Measurements from ENCODE around the gene NDFIP1.
"Not testable (repeated sequence)": the region's sequence is repeated elsewhere in the genome, so short reads cannot be mapped to it uniquely, and the experiment has no call there.

The NDFIP1 gene

GRCh38 chr5:142182840-142183239, 74.3 kb downstream of the NDFIP1 start:
- H2AFZ ChIP-seq = no peak overlapping the region
- H3K4me3 ChIP-seq (ENCODE audit: low read depth, low read length) = no peak overlapping the region
- no peaks in the 10 kb centered on the region for H3K4me1 ChIP-seq
- H3K9ac ChIP-seq = no peak overlapping the region
- H3K4me2 ChIP-seq (ENCODE audit: low read length) = no peak overlapping the region
- H3K27ac ChIP-seq = no peak overlapping the region
- H3K27me3 ChIP-seq (ENCODE audit: control insufficient read depth, insufficient read depth, low read length) = no peaks in the 10 kb centered on the region
- no peaks in the 10 kb centered on the region for H3K9me3 ChIP-seq (ENCODE audit: control insufficient read depth, low read length)
- no peaks in the 10 kb centered on the region for H3K79me2 ChIP-seq
- H3K36me3 ChIP-seq (ENCODE audit: control insufficient read depth, insufficient read depth, low read length) = no peaks in the 10 kb centered on the region
- no peak for TF ChIP-seq CTCF (IDR thresholded peaks at IDR 0.05)

GRCh38 chr5:142183561-142183960, 75.0 kb downstream of the NDFIP1 start:
- Histone ChIP-seq H3K4me1 (no peaks in the 10 kb centered on the region), H3K27ac (no peak overlapping the region), H3K79me2 (no peaks in the 10 kb centered on the region), H3K27me3 (ENCODE audit: control insufficient read depth, insufficient read depth, low read length) (no peaks in the 10 kb centered on the region), H3K4me2 (ENCODE audit: low read length) (no peak overlapping the region), H3K36me3 (ENCODE audit: control insufficient read depth, insufficient read depth, low read length) (no peaks in the 10 kb centered on the region), H2AFZ (no peak overlapping the region), H3K9me3 (ENCODE audit: control insufficient read depth, low read length) (no peaks in the 10 kb centered on the region), H3K4me3 (ENCODE audit: low read depth, low read length) (no peak overlapping the region), H3K9ac (no peak overlapping the region)
- TF ChIP-seq CTCF (IDR thresholded peaks at IDR 0.05) = no peak

GRCh38 chr5:142184988-142185387, 76.4 kb downstream of the NDFIP1 start:
- Histone ChIP-seq H3K79me2 (no peaks in the 10 kb centered on the region), H3K4me2 (ENCODE audit: low read length) (no peak overlapping the region), H3K36me3 (ENCODE audit: control insufficient read depth, insufficient read depth, low read length) (no peaks in the 10 kb centered on the region), H3K4me3 (ENCODE audit: low read depth, low read length) (no peak overlapping the region), H3K9ac (no peak overlapping the region), H2AFZ (peak overlapping the region; percentile 28), H3K4me1 (no peaks in the 10 kb centered on the region), H3K27ac (no peak overlapping the region), H3K27me3 (ENCODE audit: control insufficient read depth, insufficient read depth, low read length) (no peaks in the 10 kb centered on the region), H3K9me3 (ENCODE audit: control insufficient read depth, low read length) (no peaks in the 10 kb centered on the region)
- no peak for TF ChIP-seq CTCF (IDR thresholded peaks at IDR 0.05)

DNA sequence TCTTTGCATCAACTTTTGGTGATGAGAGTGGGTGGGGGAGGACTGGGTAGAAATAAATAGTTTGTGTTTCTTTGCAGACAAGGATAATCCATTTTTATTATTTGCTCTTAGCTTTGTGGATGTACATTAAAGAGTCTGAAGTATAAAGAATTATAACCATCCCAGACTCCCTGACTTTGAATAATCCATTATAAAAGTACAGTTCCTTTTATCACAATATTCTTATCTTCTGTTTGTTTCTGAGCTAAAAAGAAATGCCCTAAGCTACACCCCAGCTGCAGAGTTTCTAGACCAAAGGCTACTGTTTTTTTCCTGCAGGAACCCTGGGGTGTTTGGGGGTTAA, 77.9 kb downstream of the NDFIP1 start:
- no peak for TF ChIP-seq CTCF (IDR thresholded peaks at IDR 0.05)
- Histone ChIP-seq H3K27ac (no peak overlapping the region), H3K4me1 (no peaks in the 10 kb centered on the region), H3K36me3 (ENCODE audit: control insufficient read depth, insufficient read depth, low read length) (no peaks in the 10 kb centered on the region), H2AFZ (no peak overlapping the region), H3K79me2 (no peaks in the 10 kb centered on the region), H3K27me3 (ENCODE audit: control insufficient read depth, insufficient read depth, low read length) (no peaks in the 10 kb centered on the region), H3K4me2 (ENCODE audit: low read length) (no peak overlapping the region), H3K9me3 (ENCODE audit: control insufficient read depth, low read length) (no peaks in the 10 kb centered on the region), H3K9ac (no peak overlapping the region), H3K4me3 (ENCODE audit: low read depth, low read length) (no peak overlapping the region)

DNA sequence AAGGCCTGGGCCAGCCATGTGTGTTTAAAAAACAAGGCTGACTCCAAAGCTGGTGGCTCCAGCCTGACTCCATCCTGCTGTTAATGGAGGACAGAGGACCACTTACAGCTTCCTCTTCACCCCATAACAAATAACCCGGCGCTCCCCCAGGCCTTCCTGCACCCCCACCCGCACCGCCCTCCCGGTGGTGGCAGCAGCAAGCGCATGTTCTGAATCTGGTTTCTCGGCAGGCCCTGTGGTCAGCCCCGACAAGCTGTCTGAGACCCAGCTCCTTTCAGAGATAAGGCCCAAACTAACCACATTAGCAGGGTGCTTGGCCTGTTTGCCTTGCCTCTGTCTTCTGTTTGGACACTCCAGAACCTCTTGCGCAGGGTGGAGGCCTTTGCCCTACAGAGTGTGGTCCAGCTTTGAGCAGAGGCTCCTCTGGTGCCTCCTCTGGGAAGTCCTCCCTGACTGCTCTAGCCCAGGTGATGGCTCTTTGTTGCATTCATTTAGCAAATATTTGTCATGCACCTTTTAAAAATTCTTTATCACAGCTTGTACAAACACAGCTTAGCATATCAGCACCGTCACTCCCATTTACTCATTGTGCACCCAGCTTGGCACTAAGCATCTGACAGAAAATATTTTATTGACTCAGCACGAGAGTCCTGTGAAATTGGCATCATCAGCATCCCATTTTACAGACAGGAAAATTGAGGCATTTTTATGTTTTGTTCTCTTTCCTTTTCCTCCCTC, 78.4 kb downstream of the NDFIP1 start:
- Histone ChIP-seq H3K9ac (no peak overlapping the region), H3K27me3 (ENCODE audit: control insufficient read depth, insufficient read depth, low read length) (no peaks in the 10 kb centered on the region), H3K4me2 (ENCODE audit: low read length) (no peak overlapping the region), H2AFZ (no peak overlapping the region), H3K4me3 (ENCODE audit: low read depth, low read length) (no peak overlapping the region), H3K27ac (no peak overlapping the region), H3K9me3 (ENCODE audit: control insufficient read depth, low read length) (no peaks in the 10 kb centered on the region), H3K36me3 (ENCODE audit: control insufficient read depth, insufficient read depth, low read length) (no peaks in the 10 kb centered on the region), H3K79me2 (no peaks in the 10 kb centered on the region), H3K4me1 (no peaks in the 10 kb centered on the region)
- no peak for TF ChIP-seq CTCF (IDR thresholded peaks at IDR 0.05)

- not testable (repeated sequence) for H2AFZ ChIP-seq; H3K9me3 ChIP-seq (ENCODE audit: control insufficient read depth, low read length)
Observed at GRCh38 chr5:142188691-142189090, 80.1 kb downstream of the NDFIP1 start.

More at GRCh38 chr5:142188691-142189090, 80.1 kb downstream of the NDFIP1 start:
- H3K27ac ChIP-seq; H3K36me3 ChIP-seq (ENCODE audit: control insufficient read depth, insufficient read depth, low read length); H3K79me2 ChIP-seq; H3K4me2 ChIP-seq (ENCODE audit: low read length); H3K4me1 ChIP-seq; H3K9ac ChIP-seq; H3K27me3 ChIP-seq (ENCODE audit: control insufficient read depth, insufficient read depth, low read length); H3K4me3 ChIP-seq (ENCODE audit: low read depth, low read length): not testable (repeated sequence)
